Fibroblast of lung (primary cell): ENCODE measurements around the gene SHISA9. TPM values are rescaled to one million over a fixed set of nuclear protein-coding genes. Genes with fewer than 3 reads are reported as not detected.

Experiments
- DNase-seq, 2 donors: peaks; one replicate each; pipeline versions ENCODE4 v3.0.0 to v3.0.0-alpha.2; 2010; ENCODE audit warnings: low read depth in 2 of 2
- H2AFZ ChIP-seq: 2 replicates; pipeline ENCODE4 v1.5.1; 2012; ENCODE audit warnings: low read length, control low read depth, inconsistent platforms
- H3K27ac ChIP-seq: 2 replicates; pipeline ENCODE4 v1.5.1; 2011; ENCODE audit warnings: low read length, control low read depth; ENCODE audit not compliant: insufficient read depth
- H3K27me3 ChIP-seq: 2 replicates; pipeline ENCODE4 v1.5.1; 2011; ENCODE audit warnings: mild to moderate bottlenecking, low read length; ENCODE audit not compliant: control insufficient read depth, insufficient read depth
- H3K36me3 ChIP-seq: 2 replicates; pipeline ENCODE4 v1.5.1; 2011; ENCODE audit warnings: low read length; ENCODE audit not compliant: control insufficient read depth, insufficient read depth
- H3K4me1 ChIP-seq: 2 replicates; pipeline ENCODE4 v1.5.1; 2011; ENCODE audit warnings: low read length; ENCODE audit not compliant: control insufficient read depth, insufficient read depth; ENCODE audit errors: extremely low read depth
- H3K4me2 ChIP-seq: 2 replicates; pipeline ENCODE4 v1.5.1; 2011; ENCODE audit warnings: low read length, control low read depth; ENCODE audit not compliant: insufficient read depth; ENCODE audit errors: extremely low read depth
- H3K4me3 ChIP-seq, 4 experiments: fragments of 200-600 bp in 1 of 4; sonication (generic) in 1 of 4; replicated peaks in 1 of 4; 2 replicates each; pipeline ENCODE4 v1.5.1; 2011 to 2016; ENCODE audit warnings: low read length in 4 of 4, low read depth in 3 of 4, mild to moderate bottlenecking in 3 of 4, control low read depth in 2 of 4, inconsistent platforms in 1 of 4, mixed read lengths in 1 of 4; ENCODE audit not compliant: insufficient read depth in 1 of 4; ENCODE audit errors: control extremely low read depth in 1 of 4
- H3K79me2 ChIP-seq: 2 replicates; pipeline ENCODE4 v1.5.1; 2012; ENCODE audit warnings: mild to moderate bottlenecking, low read length, inconsistent platforms; ENCODE audit not compliant: control insufficient read depth, insufficient read depth
- H3K9ac ChIP-seq: 2 replicates; pipeline ENCODE4 v1.5.1; 2011; ENCODE audit warnings: mild to moderate bottlenecking, low read length, control low read depth; ENCODE audit not compliant: insufficient read depth
- H3K9me3 ChIP-seq: 2 replicates; pipeline ENCODE4 v1.5.1; 2012; ENCODE audit warnings: low read depth, low read length; ENCODE audit not compliant: control insufficient read depth, insufficient read depth
- H4K20me1 ChIP-seq: 2 replicates; pipeline ENCODE4 v1.5.1; 2011; ENCODE audit warnings: low read length; ENCODE audit not compliant: control insufficient read depth, insufficient read depth; ENCODE audit errors: extremely low read depth
- EZH2 ChIP-seq: IDR thresholded peaks from 2 replicates; pipeline ENCODE4 v1.5.1; 2012; ENCODE audit warnings: low read length, control low read depth, mild to moderate bottlenecking; ENCODE audit errors: missing control alignments
- polyA plus RNA-seq, 2 donors: library from polyadenylated mRNA; depleted of rRNA in 1 of 2; stranded (reverse) in 1 of 2; unstranded in 1 of 2; fragments of >200 nt; gene quantifications; 2 replicates each; pipeline ENCODE4 v1.2.1, GENCODE V29; 2011 to 2012; ENCODE audit warnings: missing spikeins in 1 of 2
- total RNA-seq: library from RNA; depleted of rRNA; stranded (reverse); fragments of >200 nt; gene quantifications from 2 replicates; pipeline ENCODE4 v1.2.1, GENCODE V29; 2014
- TF ChIP-seq, protein P1 (sequence below), 2 donors: IDR thresholded peaks in 1 of 2; conservative IDR thresholded peaks in 1 of 2; 1 replicate in 1 of 2; 2 replicates in 1 of 2; pipeline ENCODE4 v1.5.1; 2011 to 2012; ENCODE audit warnings: low read length in 2 of 2, control low read depth in 1 of 2, inconsistent platforms in 1 of 2, low read depth in 1 of 2, mild to moderate bottlenecking in 1 of 2

SHISA9 gene
- total and polyA plus RNA-seq, 2 donors (not counting 1 experiment from before 2014, with no cell fraction given), result not detected

DNA sequence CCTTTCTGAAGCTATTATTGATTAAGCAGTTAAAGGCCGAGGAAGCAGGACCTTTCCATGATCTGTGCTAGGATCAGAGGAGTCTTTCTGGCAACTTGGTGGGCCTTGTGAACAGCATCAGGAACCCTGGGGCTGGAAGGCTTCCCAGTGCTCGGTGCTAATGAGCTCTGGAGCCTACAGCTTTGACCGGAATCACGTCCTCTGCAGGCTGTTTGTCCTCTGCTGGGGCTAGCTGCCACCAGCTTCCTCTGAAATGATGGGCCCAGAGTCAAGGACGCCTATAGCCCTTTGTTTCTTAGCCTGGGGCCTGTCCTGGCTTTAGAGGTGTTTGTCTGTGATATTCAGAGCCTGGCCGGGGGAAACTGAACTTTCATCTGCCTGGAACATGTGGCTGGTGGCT, 111.6 kb downstream of the SHISA9 start:
- H3K79me2 ChIP-seq, result no peaks in the 10 kb centered on the region
- H3K4me1 ChIP-seq, result no peaks in the 10 kb centered on the region
- H3K4me2 ChIP-seq, result no peak overlapping the region
- no peak overlapping the region for H2AFZ ChIP-seq
- no peak overlapping the region for H3K4me3 ChIP-seq
- no peaks in the 10 kb centered on the region for H4K20me1 ChIP-seq
- TF ChIP-seq, protein P1, sequence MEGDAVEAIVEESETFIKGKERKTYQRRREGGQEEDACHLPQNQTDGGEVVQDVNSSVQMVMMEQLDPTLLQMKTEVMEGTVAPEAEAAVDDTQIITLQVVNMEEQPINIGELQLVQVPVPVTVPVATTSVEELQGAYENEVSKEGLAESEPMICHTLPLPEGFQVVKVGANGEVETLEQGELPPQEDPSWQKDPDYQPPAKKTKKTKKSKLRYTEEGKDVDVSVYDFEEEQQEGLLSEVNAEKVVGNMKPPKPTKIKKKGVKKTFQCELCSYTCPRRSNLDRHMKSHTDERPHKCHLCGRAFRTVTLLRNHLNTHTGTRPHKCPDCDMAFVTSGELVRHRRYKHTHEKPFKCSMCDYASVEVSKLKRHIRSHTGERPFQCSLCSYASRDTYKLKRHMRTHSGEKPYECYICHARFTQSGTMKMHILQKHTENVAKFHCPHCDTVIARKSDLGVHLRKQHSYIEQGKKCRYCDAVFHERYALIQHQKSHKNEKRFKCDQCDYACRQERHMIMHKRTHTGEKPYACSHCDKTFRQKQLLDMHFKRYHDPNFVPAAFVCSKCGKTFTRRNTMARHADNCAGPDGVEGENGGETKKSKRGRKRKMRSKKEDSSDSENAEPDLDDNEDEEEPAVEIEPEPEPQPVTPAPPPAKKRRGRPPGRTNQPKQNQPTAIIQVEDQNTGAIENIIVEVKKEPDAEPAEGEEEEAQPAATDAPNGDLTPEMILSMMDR (conservative IDR thresholded peaks at IDR 0.05 in 1 of 2, IDR thresholded peaks at IDR 0.05 in 1 of 2; ENCODE audit: low read depth in 1 of 2, low read length in 2 of 2), result no peak
- TF ChIP-seq EZH2, result no peak
- H3K27ac ChIP-seq, result no peak overlapping the region
- no peaks in the 10 kb centered on the region for H3K27me3 ChIP-seq
- H3K36me3 ChIP-seq, result no peaks in the 10 kb centered on the region
- DNase-seq, result no peak
- H3K9ac ChIP-seq, result no peak overlapping the region
- H3K9me3 ChIP-seq, result no peaks in the 10 kb centered on the region

DNA sequence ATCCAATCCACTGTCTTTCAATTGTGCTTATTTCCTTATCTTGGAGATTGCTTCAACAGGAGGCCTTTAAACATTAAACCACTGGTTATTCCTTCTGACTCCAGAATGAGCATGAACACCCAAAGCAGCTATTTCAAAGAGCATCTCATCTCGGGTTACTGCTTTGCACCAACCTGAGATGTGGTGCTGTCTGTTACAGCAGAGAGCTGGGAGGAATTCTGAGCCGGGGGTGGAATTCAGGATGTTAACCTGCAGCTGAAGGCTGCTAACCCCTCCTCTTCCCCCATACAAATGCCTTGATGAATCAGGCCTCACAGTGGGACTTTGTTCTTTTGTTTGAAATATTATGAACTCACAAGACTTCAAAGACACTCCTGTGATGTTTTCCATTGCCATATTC, 113.1 kb downstream of the SHISA9 start:
- Histone ChIP-seq H3K27ac (no peak overlapping the region), H3K4me3 (no peak overlapping the region), H2AFZ (no peak overlapping the region), H3K4me2 (no peak overlapping the region), H3K9me3 (no peaks in the 10 kb centered on the region), H3K4me1 (no peaks in the 10 kb centered on the region), H3K79me2 (no peaks in the 10 kb centered on the region), H4K20me1 (no peaks in the 10 kb centered on the region), H3K36me3 (no peaks in the 10 kb centered on the region), H3K27me3 (no peaks in the 10 kb centered on the region), H3K9ac (no peak overlapping the region)
- TF ChIP-seq, protein P1 (conservative IDR thresholded peaks at IDR 0.05 in 1 of 2, IDR thresholded peaks at IDR 0.05 in 1 of 2; ENCODE audit: low read depth in 1 of 2, low read length in 2 of 2), result no peak
- no peak for DNase-seq

DNA sequence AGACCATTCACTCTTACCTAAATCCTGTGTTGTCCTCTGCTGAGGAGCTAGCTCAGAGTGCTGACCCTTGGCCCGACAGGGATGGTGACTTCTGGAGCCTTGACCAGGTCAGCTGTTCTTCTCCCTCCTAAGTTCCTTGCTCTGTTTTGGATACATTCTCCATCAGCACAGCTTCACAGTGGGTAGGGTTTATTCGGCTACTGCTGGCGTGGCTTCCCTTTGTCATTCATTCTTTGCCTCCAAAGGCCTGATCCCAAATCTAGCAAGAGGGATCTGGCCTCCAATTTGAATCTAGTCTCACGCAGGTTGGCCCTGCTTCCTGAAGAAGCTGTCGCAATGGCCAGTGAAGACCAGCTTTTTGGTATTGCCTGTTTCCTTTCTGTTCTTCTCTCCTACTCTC, 116.6 kb downstream of the SHISA9 start:
- H3K4me2 ChIP-seq, result no peak overlapping the region
- H3K9me3 ChIP-seq, result no peaks in the 10 kb centered on the region
- no peaks in the 10 kb centered on the region for H3K79me2 ChIP-seq
- H2AFZ ChIP-seq, result no peak overlapping the region
- no peak overlapping the region for H3K4me3 ChIP-seq
- H3K9ac ChIP-seq, result no peak overlapping the region
- H3K27me3 ChIP-seq, result no peaks in the 10 kb centered on the region
- TF ChIP-seq EZH2, result no peak
- TF ChIP-seq, protein P1 (conservative IDR thresholded peaks at IDR 0.05 in 1 of 2, IDR thresholded peaks at IDR 0.05 in 1 of 2; ENCODE audit: low read depth in 1 of 2, low read length in 2 of 2), result no peak
- DNase-seq, result no peak
- no peak overlapping the region for H3K27ac ChIP-seq
- no peaks in the 10 kb centered on the region for H4K20me1 ChIP-seq
- no peaks in the 10 kb centered on the region for H3K36me3 ChIP-seq
- no peaks in the 10 kb centered on the region for H3K4me1 ChIP-seq
